OCI-LY3 (cell line): ENCODE measurements around the gene SELPLG.

ENCODE experiments used
- H2AFZ ChIP-seq: fragments of 200-600, 300-600 bp; shearing (Covaris generic); 2 replicates; pipeline ENCODE4 v1.6.0; 2014; ENCODE audit warnings: antibody characterized with exemption, low read depth, low read length
- H3K27ac ChIP-seq: fragments of 200-600, 300-600 bp; sonication (generic); 2 replicates; pipeline ENCODE4 v1.5.1; 2014; ENCODE audit warnings: mild to moderate bottlenecking, low read length, moderate library complexity, mixed read lengths
- H3K27me3 ChIP-seq: fragments of 200-600, 300-600 bp; sonication (generic); 2 replicates; pipeline ENCODE4 v1.6.1; 2014; ENCODE audit warnings: low read depth, low read length, mixed read lengths
- H3K36me3 ChIP-seq: fragments of 200-600, 300-600 bp; sonication (generic); replicated peaks from 2 replicates; pipeline ENCODE3; 2014; ENCODE audit warnings: low read depth, low read length, mixed read lengths
- H3K4me1 ChIP-seq: fragments of 300-600, 200-600 bp; sonication (generic); 2 replicates; pipeline ENCODE4 v1.6.1; 2014; ENCODE audit warnings: low read length, mixed read lengths
- H3K4me2 ChIP-seq: fragments of 200-600, 300-600 bp; sonication (generic); 2 replicates; pipeline ENCODE4 v1.6.1; 2014; ENCODE audit warnings: low read length, mixed read lengths
- H3K4me3 ChIP-seq: fragments of 300-600, 200-600 bp; sonication (generic); 2 replicates; pipeline ENCODE4 v1.5.1; 2014; ENCODE audit warnings: antibody characterized with exemption, mild to moderate bottlenecking, low read length, moderate library complexity
- H3K79me2 ChIP-seq: fragments of 300-600, 200-600 bp; shearing (Covaris generic); 2 replicates; pipeline ENCODE4 v1.6.1; 2014; ENCODE audit warnings: mild to moderate bottlenecking, low read length, mixed read lengths
- H3K9ac ChIP-seq: fragments of 300-600, 200-600 bp; shearing (Covaris generic); 2 replicates; pipeline ENCODE4 v1.6.0; 2014; ENCODE audit warnings: mild to moderate bottlenecking, low read length, moderate library complexity
- H3K9me3 ChIP-seq: fragments of 200-600, 300-600 bp; shearing (Covaris generic); 2 replicates; pipeline ENCODE4 v1.6.1; 2014; ENCODE audit warnings: low read length, mixed read lengths; ENCODE audit not compliant: insufficient read depth
- H4K20me1 ChIP-seq: fragments of 200-600, 300-600 bp; sonication (generic); 2 replicates; pipeline ENCODE4 v1.6.1; 2016; ENCODE audit warnings: low read length, mixed read lengths; ENCODE audit not compliant: insufficient read depth
- EZH2phosphoT487 ChIP-seq: fragments of 200-600 bp; shearing (Covaris generic); IDR thresholded peaks from 2 replicates; pipeline ENCODE4 v1.6.1; 2018; ENCODE audit warnings: antibody characterized with exemption, mixed run types, low read depth
- TF ChIP-seq, protein P1 (sequence below): fragments of 200-600, 300-600 bp; sonication (generic); IDR thresholded peaks from 2 replicates; pipeline ENCODE4 v1.5.1; 2014; ENCODE audit warnings: antibody characterized with exemption, low read length, low read depth

SELPLG gene

DNA sequence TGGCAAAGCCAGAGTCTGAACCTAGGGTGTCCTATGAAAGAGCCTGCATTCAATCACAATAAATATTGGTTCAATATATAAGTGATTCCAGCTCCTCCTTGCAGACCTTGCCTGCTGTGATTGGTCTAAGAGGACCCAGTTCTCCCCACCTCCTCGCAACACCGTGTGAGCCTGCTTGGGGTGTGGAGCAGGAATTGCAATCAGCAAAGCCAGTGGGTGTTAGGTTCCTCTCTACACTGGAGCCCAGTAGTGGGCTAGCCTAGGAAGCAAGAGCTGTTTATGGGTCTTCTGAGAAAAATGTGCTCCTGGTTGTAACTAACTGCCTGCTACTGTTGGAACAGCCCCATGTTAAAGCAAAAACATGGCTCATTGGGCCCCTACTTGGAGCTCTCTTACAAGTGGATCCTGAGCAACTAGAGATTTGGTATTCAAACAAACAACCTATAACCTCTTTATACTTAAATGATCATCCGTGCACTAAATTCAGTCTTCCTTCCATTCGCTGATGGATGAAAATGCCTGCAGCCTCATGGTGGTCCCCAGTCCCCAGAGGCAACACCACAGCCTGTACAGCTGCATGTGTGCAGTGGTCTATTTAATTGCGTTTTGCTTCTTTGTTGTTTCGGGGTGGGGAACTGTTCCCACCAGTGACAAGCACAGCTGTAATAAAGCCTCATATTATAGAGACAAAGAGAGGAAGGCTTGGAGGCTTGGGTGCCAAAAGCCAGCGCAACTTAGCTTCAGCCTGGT is 3.7 kb upstream of the SELPLG start:
- H3K79me2 ChIP-seq = no peaks in the 10 kb centered on the region
- H3K4me2 ChIP-seq = peak overlapping the region; percentile 70
- peak overlapping the region; percentile 32 for H3K9ac ChIP-seq
- no peaks in the 10 kb centered on the region for H3K9me3 ChIP-seq
- peaks cover 3% of the 10 kb centered on the region for H3K36me3 ChIP-seq
- H3K27me3 ChIP-seq = 0 out of 2 replicates have a peak, but pooled peaks cover 3% of the 10 kb centered on the region
- H3K4me1 ChIP-seq = peaks cover 96% of the 10 kb centered on the region
- H4K20me1 ChIP-seq = no peaks in the 10 kb centered on the region
- no peak overlapping the region for H3K27ac ChIP-seq
- peak overlapping the region; percentile 57 for H3K4me3 ChIP-seq
- no peak overlapping the region for H2AFZ ChIP-seq
- TF ChIP-seq, protein P1, sequence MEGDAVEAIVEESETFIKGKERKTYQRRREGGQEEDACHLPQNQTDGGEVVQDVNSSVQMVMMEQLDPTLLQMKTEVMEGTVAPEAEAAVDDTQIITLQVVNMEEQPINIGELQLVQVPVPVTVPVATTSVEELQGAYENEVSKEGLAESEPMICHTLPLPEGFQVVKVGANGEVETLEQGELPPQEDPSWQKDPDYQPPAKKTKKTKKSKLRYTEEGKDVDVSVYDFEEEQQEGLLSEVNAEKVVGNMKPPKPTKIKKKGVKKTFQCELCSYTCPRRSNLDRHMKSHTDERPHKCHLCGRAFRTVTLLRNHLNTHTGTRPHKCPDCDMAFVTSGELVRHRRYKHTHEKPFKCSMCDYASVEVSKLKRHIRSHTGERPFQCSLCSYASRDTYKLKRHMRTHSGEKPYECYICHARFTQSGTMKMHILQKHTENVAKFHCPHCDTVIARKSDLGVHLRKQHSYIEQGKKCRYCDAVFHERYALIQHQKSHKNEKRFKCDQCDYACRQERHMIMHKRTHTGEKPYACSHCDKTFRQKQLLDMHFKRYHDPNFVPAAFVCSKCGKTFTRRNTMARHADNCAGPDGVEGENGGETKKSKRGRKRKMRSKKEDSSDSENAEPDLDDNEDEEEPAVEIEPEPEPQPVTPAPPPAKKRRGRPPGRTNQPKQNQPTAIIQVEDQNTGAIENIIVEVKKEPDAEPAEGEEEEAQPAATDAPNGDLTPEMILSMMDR = no peak
- no peak for TF ChIP-seq EZH2phosphoT487

DNA sequence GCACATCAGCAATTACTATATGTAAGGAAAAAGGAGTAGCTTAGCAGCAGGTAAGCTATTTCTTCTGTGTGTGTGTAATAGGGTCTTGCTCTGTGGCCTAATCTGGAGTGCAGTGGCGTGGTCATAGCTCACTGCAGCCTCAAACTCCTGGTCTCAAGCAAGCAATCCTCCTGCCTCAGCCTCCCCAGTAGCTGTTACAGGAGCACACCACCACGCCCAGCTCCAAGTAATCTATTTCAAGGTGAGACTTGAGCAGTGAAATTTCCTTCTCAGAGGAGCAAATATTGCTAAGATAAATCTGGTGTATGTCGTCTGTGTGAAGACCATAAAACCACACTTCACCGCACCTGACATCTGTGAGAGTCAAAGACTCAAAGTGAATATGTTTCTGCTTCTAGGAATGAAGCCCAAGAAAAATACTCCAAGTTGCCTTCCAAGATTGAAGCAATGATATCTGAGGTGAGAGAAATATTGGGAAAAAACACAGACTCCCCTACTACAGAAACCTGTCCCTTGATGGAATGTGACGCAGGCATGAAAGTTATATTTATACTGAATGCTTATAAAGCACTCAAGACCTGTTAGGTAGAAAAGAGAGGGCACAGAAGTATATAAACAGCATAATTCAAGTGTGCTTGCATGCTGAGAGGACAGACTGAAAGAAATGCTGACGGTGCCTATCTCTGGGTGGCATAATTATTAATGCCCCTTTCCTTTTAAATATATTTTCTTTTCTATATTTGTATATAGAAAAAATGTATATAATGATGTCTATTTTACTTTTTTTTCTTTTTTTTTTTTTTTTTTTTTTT is 2.5 kb upstream of the SELPLG start:
- H3K4me1 ChIP-seq = peaks cover 96% of the 10 kb centered on the region
- H4K20me1 ChIP-seq = no peaks in the 10 kb centered on the region
- H3K79me2 ChIP-seq = no peaks in the 10 kb centered on the region
- peak overlapping the region; percentile 48 for H3K9ac ChIP-seq
- H3K27me3 ChIP-seq = 0 out of 2 replicates have a peak, but pooled peaks cover 3% of the 10 kb centered on the region
- peaks cover 3% of the 10 kb centered on the region for H3K36me3 ChIP-seq
- TF ChIP-seq, protein P1 = no peak
- TF ChIP-seq EZH2phosphoT487 = no peak
- peak overlapping the region; percentile 71 for H3K4me2 ChIP-seq
- peak overlapping the region; percentile 68 for H3K4me3 ChIP-seq
- H3K27ac ChIP-seq = peak overlapping the region; percentile 90
- no peak overlapping the region for H2AFZ ChIP-seq
- no peaks in the 10 kb centered on the region for H3K9me3 ChIP-seq

DNA sequence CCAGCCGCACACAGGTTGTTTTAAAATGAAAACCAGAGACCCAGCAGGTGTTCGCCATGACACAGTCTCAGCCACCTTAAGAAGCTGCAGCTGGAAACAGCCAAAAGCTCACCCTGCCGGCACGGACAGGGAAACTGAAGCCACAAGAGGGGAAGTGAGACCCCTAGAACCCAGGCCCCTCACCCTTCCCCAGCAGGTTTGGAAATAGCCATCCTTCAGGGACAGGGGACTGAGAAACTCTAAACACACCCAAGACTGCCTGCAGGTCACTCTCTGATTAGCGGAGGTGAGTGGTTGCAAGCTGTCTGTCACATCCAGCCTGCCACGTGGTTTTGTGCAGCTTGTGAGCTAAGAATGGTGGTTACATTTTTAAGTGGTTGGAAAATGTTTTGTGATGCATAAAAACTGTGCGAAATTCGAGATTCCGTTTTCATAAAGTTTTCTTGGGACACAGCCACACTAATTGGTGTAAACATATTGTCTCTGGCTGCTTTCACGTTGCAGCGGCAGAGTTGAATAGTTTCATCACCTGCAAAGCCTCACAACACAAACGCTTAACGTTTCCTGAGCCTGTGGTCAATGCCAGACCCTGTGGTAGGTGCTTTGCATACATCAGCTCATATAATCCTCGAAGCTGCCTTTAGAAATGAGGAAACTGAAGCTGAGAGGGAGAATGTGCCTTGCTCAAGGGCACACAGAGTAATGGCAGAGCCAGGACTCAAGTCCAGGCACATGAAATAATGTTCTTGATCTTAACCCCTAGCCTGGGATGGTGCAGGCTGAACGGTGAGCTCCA is 1.7 kb upstream of the SELPLG start:
- Histone ChIP-seq H3K4me3 (peak overlapping the region; percentile 68), H3K27ac (peak overlapping the region; percentile 90), H3K4me2 (peak overlapping the region; percentile 71), H4K20me1 (no peaks in the 10 kb centered on the region), H3K9me3 (no peaks in the 10 kb centered on the region), H3K79me2 (no peaks in the 10 kb centered on the region), H3K9ac (peak overlapping the region; percentile 63), H3K4me1 (peaks cover 95% of the 10 kb centered on the region), H3K36me3 (peaks cover 3% of the 10 kb centered on the region), H3K27me3 (peaks cover 3% of the 10 kb centered on the region; the same call in 1 of the 2 replicates), H2AFZ (no peak overlapping the region)
- TF ChIP-seq, protein P1 = no peak
- TF ChIP-seq EZH2phosphoT487 = no peak
